ENCODE results near the gene ZNF385B.

DNA sequence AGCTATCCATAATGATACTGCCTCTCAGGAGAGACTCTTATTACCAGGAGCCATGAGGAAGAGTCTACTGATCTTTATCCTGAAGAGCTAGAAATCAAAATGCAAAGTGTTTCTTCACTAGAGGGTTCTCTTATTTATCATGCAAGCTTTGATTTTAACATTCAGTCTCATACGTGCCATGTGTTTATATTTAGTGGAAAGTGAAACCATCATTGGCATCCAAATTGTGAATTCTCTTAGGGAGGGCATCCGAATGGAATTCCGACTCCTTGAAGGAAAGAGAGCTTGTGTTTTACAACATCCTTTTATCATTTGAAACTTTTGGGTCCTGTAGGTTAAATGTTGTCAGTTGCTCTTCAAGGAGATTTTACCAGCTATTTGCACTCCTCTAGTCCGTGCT lies 426.4 kb downstream of the ZNF385B start:
- TF ChIP-seq POLR2AphosphoS5 (IDR thresholded peaks at IDR 0.05) = no peak
- TF ChIP-seq, protein P1, sequence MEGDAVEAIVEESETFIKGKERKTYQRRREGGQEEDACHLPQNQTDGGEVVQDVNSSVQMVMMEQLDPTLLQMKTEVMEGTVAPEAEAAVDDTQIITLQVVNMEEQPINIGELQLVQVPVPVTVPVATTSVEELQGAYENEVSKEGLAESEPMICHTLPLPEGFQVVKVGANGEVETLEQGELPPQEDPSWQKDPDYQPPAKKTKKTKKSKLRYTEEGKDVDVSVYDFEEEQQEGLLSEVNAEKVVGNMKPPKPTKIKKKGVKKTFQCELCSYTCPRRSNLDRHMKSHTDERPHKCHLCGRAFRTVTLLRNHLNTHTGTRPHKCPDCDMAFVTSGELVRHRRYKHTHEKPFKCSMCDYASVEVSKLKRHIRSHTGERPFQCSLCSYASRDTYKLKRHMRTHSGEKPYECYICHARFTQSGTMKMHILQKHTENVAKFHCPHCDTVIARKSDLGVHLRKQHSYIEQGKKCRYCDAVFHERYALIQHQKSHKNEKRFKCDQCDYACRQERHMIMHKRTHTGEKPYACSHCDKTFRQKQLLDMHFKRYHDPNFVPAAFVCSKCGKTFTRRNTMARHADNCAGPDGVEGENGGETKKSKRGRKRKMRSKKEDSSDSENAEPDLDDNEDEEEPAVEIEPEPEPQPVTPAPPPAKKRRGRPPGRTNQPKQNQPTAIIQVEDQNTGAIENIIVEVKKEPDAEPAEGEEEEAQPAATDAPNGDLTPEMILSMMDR (IDR thresholded peaks at IDR 0.05) = no peak

All from esophagus muscularis mucosa (tissue), 3 donors.